Glutamatergic neuron (in vitro differentiated cells): ENCODE results near the gene LSM12. TPM values are rescaled to one million over a fixed set of nuclear protein-coding genes. Genes with fewer than 3 reads are reported as not detected.

Experiments
- DNase-seq: peaks from one replicate; pipeline ENCODE4 v3.0.0; 2022
- H3K27ac Mint-ChIP-seq: one replicate; pipeline ENCODE4 v1.8.0; 2020; ENCODE audit warnings: mild to moderate bottlenecking, mixed read lengths, inconsistent platforms; ENCODE audit not compliant: unreplicated experiment
- H3K27me3 Mint-ChIP-seq: one replicate; pipeline ENCODE4 v1.8.0; 2020; ENCODE audit warnings: mild to moderate bottlenecking, moderate library complexity, mixed read lengths, inconsistent platforms; ENCODE audit not compliant: unreplicated experiment
- H3K36me3 Mint-ChIP-seq: one replicate; pipeline ENCODE4 v1.8.0; 2020; ENCODE audit warnings: mild to moderate bottlenecking, mixed read lengths, inconsistent platforms; ENCODE audit not compliant: unreplicated experiment
- H3K4me1 Mint-ChIP-seq: one replicate; pipeline ENCODE4 v1.8.0; 2020; ENCODE audit warnings: mild to moderate bottlenecking, low read depth, mixed read lengths, inconsistent platforms; ENCODE audit not compliant: unreplicated experiment
- H3K4me3 Mint-ChIP-seq: one replicate; pipeline ENCODE4 v1.8.0; 2020; ENCODE audit warnings: mild to moderate bottlenecking, mixed read lengths, inconsistent platforms; ENCODE audit not compliant: unreplicated experiment
- H3K9me3 Mint-ChIP-seq: one replicate; pipeline ENCODE4 v1.8.0; 2020; ENCODE audit warnings: mild to moderate bottlenecking, moderate library complexity, mixed read lengths, inconsistent platforms; ENCODE audit not compliant: unreplicated experiment
- CTCF ChIP-seq: fragments of 200-600 bp; sonication (generic); IDR thresholded peaks from one replicate; pipeline ENCODE4 v1.5.0; 2021; ENCODE audit not compliant: partially characterized antibody, unreplicated experiment
- total RNA-seq: library from RNA; stranded (reverse); fragmentation: NEBNext Ultra II Directional; extraction: Animal tissue kit (Norgen Biotek cat#: 25700); gene quantifications from one replicate; pipeline ENCODE4 v1.2.1, GENCODE V29; 2021; ENCODE audit not compliant: unreplicated experiment

The LSM12 gene
- total RNA-seq, 1 donor from 2014 or later, result 57.9 TPM

DNA sequence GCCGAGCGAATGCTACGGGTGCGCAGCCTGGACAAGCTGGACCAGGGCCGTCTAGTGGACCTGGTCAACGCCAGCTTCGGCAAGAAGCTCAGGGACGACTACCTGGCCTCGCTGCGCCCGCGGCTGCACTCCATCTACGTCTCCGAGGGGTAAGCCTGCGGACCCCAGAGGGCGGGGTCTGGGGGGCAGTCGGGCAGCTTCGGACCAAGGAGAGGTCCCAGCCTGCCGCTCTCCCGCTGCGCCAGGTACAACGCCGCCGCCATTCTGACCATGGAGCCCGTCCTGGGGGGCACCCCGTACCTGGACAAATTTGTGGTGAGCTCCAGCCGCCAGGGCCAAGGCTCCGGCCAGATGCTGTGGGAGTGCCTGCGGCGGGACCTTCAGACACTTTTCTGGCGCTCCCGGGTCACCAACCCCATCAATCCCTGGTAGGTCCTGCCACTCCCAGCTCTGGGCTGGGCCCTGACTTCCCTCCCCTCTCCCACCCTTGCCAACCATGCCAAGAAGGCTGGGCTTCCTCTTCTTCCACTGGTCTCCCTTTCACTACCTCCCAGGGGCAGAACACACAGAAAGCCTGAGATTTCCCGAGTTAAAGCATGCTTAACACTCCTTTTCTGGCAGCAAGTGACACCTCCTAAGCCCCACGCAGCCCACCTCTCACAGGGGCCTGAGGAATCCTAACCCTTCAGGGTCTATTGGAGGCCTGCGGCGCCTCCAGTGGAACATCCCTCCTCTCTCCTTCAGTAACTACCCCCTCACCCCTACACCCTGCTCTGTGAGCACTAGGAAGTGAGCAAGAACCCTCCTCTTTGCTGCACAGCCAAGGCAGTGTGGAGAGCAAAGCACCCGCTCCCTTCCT is 58.9 kb downstream of the LSM12 start:
- Mint-ChIP-seq H3K27ac (no peak overlapping the region), H3K27me3 (peaks cover 15% of the 10 kb centered on the region), H3K9me3 (peaks cover 5% of the 10 kb centered on the region), H3K36me3 (no peaks in the 10 kb centered on the region), H3K4me3 (peak overlapping the region; percentile 90), H3K4me1 (peaks cover 3% of the 10 kb centered on the region)
- no peak for DNase-seq
- peak; percentile 60 for TF ChIP-seq CTCF

DNA sequence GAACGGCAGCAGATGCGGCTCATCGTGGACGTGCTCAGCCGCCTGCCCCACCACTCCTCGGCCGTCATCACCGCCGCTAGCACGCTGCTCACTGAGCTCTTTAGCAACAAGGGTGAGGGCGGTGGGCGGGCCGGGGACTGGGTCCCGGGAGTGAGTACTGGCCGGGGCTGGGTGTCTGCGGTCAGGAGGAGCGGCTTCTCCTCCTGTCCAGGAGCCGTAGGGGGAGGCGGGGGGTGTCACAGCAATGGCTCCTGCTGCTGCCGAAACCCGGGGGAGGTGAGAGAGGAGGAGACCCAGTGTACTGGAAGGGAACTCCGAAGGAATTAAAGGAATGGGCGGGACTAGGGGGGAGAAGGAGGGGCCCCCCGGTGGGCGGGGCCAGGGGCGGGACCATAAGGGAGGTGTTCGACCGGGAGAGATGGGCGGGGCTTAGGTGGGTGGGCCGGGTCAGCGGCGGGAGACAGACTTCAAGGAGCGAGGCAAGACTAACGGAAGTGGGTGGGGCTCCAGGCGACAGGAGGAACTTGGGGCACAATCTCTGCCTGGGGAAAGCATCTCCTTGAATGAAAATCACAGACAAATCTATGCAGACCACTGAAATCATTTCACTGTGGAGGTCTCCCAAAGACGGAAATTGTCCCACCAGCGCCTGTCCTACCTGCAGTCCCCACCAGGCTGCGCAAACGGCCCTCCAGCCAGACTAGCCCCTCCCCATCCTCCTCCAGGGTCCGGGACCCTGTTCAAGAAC is 59.7 kb downstream of the LSM12 start:
- Mint-ChIP-seq H3K27ac (peak overlapping the region; percentile 17), H3K4me1 (peaks cover 3% of the 10 kb centered on the region)
- peak; percentile 82 for TF ChIP-seq CTCF

GRCh38 chr17:44006272-44006597 is 60.2 kb downstream of the LSM12 start:
- Mint-ChIP-seq H3K4me1 (peaks cover 3% of the 10 kb centered on the region), H3K27ac (peak overlapping the region; percentile 17), H3K36me3 (no peaks in the 10 kb centered on the region), H3K27me3 (peaks cover 15% of the 10 kb centered on the region), H3K9me3 (peaks cover 2% of the 10 kb centered on the region), H3K4me3 (peak overlapping the region; percentile 90)
- no peak for TF ChIP-seq CTCF
- no peak for DNase-seq

More for the DNA sequence above, 59.7 kb downstream of the LSM12 start:
- Mint-ChIP-seq H3K27me3 (peaks cover 15% of the 10 kb centered on the region), H3K4me3 (peak overlapping the region; percentile 90), H3K36me3 (no peaks in the 10 kb centered on the region), H3K9me3 (peaks cover 5% of the 10 kb centered on the region)
- peak; percentile 97 for DNase-seq

- Mint-ChIP-seq H3K9me3 (peaks cover 2% of the 10 kb centered on the region), H3K27ac (peak overlapping the region; percentile 17), H3K4me1 (peaks cover 3% of the 10 kb centered on the region), H3K4me3 (peak overlapping the region; percentile 90), H3K36me3 (no peaks in the 10 kb centered on the region), H3K27me3 (peaks cover 15% of the 10 kb centered on the region)
- peak; percentile 60 for DNase-seq
- TF ChIP-seq CTCF, result no peak
These were observed 60.8 kb downstream of the LSM12 start for GRCh38 chr17:44005527-44006271.
